IPS-20b (cell line): Measurements from ENCODE around the gene ESPNL.

Experiments used
- H3K27ac ChIP-seq: one replicate; pipeline ENCODE4 v1.5.1; 2013; ENCODE audit warnings: low read length
- H3K27me3 ChIP-seq: 2 replicates; pipeline ENCODE4 v1.6.1; 2013; ENCODE audit warnings: mild to moderate bottlenecking, low read length, inconsistent platforms; ENCODE audit not compliant: insufficient read depth
- H3K36me3 ChIP-seq: 2 replicates; pipeline ENCODE4 v1.6.1; 2013; ENCODE audit warnings: low read depth, mild to moderate bottlenecking, inconsistent platforms, low read length, moderate library complexity; ENCODE audit not compliant: insufficient read depth
- H3K4me1 ChIP-seq: 2 replicates; pipeline ENCODE4 v1.6.1; 2013; ENCODE audit warnings: mild to moderate bottlenecking, control low read depth, inconsistent platforms, low read length, moderate library complexity; ENCODE audit not compliant: insufficient read depth
- H3K4me3 ChIP-seq: 2 replicates; pipeline ENCODE4 v1.5.1; 2013; ENCODE audit warnings: mild to moderate bottlenecking, low read length, inconsistent platforms
- H3K9ac ChIP-seq: 2 replicates; pipeline ENCODE4 v1.6.1; 2013; ENCODE audit warnings: low read depth, mild to moderate bottlenecking, inconsistent platforms, low read length, moderate library complexity
- H3K9me3 ChIP-seq: 2 replicates; pipeline ENCODE4 v1.6.1; 2013; ENCODE audit warnings: mild to moderate bottlenecking, low read depth, low read length, inconsistent platforms; ENCODE audit not compliant: insufficient read depth

ESPNL gene

DNA sequence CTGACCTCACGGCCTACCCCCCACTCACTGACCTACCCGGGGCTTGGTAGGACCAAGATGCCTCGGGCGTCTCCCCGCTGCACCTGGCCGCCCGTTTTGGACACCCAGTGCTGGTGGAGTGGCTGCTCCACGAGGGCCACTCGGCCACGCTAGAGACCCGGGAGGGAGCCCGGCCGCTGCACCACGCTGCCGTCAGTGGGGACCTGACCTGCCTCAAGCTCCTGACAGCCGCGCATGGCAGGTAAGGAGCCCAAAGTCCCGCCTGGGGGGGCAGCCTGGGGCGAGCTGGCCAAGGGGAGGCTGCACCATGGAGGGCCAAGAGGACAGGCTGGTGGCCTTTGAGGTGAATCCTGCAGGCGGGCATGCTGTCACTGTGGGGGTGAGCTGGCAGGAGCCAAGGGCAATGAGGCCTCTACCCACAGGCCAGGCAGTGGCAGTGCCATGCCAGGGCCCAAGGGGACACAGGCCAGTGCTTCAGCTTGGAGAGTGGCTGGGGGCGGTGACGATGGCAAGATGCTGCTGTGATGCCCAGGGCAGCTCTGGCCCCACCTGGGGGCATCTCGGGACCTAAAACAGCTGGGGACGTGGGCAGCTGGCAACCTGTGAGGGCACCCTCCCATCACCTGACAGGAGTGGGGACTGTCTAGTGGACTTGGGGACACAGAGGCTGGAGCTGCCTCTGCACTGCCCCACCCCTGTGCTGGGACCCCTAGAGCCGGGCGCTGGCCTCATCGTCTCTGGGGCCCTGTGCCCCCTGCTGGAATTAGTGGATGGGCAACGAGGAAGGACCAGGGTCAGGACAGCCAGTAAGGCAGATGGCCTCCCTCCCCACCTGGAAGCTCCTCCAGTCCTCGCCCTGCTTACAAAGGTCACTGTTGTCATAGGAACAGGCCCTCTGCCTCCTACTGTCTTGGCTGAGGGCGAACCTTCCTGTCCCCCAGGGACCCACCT lies 2.0 kb downstream of the ESPNL start:
- Histone ChIP-seq H3K27me3 (no peaks in the 10 kb centered on the region), H3K9me3 (no peaks in the 10 kb centered on the region), H3K27ac (no peak overlapping the region), H3K36me3 (no peaks in the 10 kb centered on the region), H3K4me3 (no peak overlapping the region), H3K9ac (no peak overlapping the region), H3K4me1 (no peaks in the 10 kb centered on the region)

DNA sequence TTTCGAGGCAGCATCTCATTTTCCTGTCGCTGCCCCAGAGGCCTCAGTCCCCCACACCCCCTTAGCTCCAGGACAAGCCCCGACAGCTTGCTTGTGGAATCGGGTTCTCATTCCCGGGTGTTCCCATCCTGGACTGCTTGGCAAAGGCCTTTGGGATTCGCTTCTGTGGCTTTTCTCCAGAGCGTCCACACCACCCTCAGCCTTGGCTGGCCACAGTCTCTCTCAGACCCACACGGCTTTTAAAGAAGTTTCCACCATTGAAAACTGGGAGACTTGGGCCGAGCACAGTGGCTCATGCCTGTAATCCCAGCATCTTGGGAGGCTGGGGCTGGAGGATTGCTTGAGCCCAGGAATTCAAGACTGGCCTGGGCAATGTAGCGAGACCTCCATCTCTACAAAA lies 2.7 kb downstream of the ESPNL start:
- no peaks in the 10 kb centered on the region for H3K27me3 ChIP-seq
- H3K9me3 ChIP-seq: no peaks in the 10 kb centered on the region
- no peak overlapping the region for H3K9ac ChIP-seq
- H3K4me3 ChIP-seq: no peak overlapping the region
- H3K36me3 ChIP-seq: no peaks in the 10 kb centered on the region
- no peaks in the 10 kb centered on the region for H3K4me1 ChIP-seq
- no peak overlapping the region for H3K27ac ChIP-seq

DNA sequence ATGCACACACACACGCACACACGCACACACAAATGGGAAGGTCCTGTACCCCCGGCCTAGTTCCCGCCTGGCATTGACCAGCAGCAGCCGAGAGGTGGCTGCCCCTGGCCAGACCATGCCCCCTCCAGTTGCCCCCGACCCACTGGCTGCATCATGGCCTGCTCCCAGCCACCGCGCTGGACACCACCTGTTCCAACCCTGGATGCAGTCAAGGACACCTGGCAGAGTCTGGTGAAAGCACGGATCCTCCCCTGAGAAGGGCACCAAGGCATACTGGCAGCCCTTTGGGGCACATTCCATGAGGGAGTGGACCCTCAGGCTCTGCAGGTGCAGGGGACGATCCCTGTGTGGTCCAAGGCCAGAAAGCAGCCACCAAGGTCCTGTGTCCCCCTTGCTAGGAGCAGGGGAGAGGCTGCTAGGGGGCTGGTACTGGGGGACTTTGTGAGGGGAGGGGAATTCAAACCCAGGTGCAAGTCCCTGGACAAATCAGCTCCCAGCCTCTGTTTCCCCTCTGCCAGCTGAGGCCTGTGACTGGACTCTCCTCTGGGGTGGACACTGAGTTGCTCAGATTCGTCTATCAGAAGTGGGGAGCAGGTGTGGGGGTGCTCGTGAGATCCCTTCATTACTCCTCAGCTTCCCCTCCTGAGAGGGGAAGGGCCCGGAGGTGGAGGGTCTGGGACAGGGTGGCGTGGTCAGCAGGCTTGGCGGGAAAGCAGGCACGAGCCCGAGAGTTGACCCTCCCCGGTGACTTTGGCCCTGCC lies 3.5 kb downstream of the ESPNL start:
- Histone ChIP-seq H3K36me3 (no peaks in the 10 kb centered on the region), H3K4me1 (peaks cover 4% of the 10 kb centered on the region; the same call in 1 of the 2 replicates), H3K27ac (no peak overlapping the region), H3K4me3 (no peak overlapping the region), H3K9me3 (no peaks in the 10 kb centered on the region), H3K27me3 (no peaks in the 10 kb centered on the region), H3K9ac (no peak overlapping the region)

DNA sequence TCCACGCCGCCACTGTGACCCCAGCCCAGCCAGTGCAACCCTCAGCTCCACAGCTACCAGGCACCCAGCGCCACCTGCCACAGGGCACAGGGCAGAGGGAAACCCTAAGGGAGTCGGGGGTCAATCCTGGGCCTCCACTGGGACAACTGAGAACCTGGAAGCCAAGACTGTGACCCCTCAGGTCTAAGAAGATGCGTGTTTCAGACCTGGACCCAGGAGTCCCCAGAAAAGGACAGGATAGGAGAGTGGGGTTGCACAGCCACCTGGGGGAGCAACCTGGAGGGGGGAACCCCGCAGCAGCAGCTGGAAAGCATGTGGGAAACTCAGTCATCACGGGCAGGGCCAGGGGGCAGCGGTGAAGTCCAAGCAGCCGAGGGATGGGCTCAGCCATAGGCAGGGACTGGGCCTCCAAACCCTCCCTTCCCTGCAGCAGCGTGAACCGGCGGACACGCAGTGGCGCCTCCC lies 4.1 kb downstream of the ESPNL start:
- Histone ChIP-seq H3K36me3 (no peaks in the 10 kb centered on the region), H3K27me3 (no peaks in the 10 kb centered on the region), H3K9me3 (no peaks in the 10 kb centered on the region), H3K27ac (no peak overlapping the region), H3K9ac (no peak overlapping the region), H3K4me3 (no peak overlapping the region), H3K4me1 (peaks cover 4% of the 10 kb centered on the region; the same call in 1 of the 2 replicates)

DNA sequence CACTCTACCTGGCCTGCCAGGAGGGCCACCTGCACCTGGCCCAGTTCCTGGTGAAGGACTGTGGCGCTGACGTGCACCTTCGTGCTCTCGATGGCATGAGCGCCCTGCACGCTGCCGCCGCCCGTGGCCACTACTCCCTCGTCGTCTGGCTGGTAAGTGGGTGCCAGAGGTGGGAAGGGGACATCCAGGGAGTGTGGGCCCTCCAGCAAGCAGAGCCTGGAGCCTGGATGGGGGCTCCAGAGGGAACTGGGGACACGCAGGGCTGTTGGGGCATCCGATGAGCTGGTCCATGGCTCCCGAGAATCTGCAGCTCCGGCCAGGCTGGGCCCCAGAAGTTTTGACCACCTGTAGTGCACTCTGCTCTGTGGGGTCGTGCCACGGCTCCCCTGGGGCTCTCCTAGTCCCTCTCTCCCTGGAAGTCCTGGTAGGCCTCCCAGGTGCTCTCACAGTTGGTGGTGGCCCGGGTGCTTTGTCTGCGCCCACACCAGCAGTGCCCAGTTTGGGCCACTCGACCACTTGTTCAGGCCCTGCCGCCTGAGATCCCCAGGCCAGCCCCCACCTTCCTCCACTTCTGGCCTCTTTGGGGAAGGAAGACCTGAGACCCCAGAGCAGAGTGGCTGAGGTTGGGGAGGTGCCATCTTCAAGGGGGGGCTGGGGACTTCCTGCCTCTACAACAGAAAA lies 4.7 kb downstream of the ESPNL start:
- Histone ChIP-seq H3K9ac (no peak overlapping the region), H3K9me3 (no peaks in the 10 kb centered on the region), H3K36me3 (no peaks in the 10 kb centered on the region), H3K4me3 (no peak overlapping the region), H3K4me1 (peaks cover 4% of the 10 kb centered on the region; the same call in 1 of the 2 replicates), H3K27me3 (no peaks in the 10 kb centered on the region), H3K27ac (no peak overlapping the region)

DNA sequence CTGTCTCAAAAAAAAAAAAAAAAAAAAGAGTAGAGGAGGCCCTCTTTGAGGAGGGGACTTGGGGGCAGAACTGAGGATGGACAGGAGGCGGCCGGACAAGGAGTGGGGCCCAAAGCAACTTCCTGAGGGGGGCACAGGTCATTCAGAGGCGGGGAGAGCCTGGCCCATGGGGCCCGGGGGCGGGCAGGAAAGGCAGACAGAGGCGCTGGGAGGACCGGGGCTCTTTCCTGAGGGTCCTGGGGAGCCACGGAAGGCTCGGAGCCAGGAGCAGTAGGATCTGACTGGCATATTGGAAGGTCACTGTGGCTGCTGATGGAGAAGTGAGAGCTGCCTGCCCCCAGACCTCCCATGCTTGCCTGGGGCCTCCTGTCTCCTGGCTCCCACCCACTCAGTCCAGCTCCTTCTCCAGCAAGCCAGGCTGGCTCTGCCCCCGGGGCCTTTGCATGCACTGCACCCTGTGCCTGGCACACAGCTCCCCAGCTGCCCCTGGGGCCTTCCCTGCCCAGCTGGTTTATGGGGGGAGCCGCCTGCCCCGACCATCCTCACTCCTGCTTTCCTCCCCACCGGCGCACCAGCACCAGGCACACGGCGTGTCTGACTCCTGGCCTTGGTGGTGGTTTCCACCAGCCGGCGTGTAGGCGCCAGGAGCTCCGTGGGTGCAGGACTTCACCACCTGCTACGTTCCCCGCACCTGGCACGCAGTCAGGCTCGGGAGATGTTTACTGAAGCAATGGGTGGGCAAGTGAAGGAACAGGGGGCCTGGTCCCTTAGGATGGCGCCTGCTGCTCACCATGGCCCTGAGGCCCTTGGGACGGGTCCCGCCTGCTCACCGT lies 5.6 kb downstream of the ESPNL start:
- Histone ChIP-seq H3K9ac (no peak overlapping the region), H3K9me3 (no peaks in the 10 kb centered on the region), H3K27ac (no peak overlapping the region), H3K36me3 (no peaks in the 10 kb centered on the region), H3K4me3 (no peak overlapping the region), H3K27me3 (no peaks in the 10 kb centered on the region), H3K4me1 (peaks cover 4% of the 10 kb centered on the region; the same call in 1 of the 2 replicates)

DNA sequence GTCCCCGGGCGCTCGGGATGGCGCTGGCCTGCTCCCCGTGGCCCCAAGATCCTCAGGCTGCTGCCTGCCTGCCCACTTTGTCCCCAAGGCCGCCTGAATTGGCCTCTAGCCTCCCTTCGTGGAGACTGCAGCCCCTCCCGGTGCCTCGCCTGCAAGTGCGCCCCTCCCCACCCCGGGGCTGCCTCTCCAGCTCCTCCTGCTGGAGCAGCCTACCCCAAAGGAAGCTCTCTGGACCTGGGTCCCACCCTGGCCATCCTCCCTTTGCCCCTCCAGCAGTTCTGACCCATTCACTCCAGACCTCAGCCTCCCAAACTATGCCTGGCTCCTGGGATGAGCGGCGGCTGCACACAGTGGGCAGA lies 6.2 kb downstream of the ESPNL start:
- no peak overlapping the region for H3K27ac ChIP-seq
- no peak overlapping the region for H3K9ac ChIP-seq
- H3K36me3 ChIP-seq: no peaks in the 10 kb centered on the region
- no peak overlapping the region for H3K4me3 ChIP-seq
- no peaks in the 10 kb centered on the region for H3K27me3 ChIP-seq
- no peaks in the 10 kb centered on the region for H3K9me3 ChIP-seq
- peaks cover 4% of the 10 kb centered on the region; the same call in 1 of the 2 replicates for H3K4me1 ChIP-seq

DNA sequence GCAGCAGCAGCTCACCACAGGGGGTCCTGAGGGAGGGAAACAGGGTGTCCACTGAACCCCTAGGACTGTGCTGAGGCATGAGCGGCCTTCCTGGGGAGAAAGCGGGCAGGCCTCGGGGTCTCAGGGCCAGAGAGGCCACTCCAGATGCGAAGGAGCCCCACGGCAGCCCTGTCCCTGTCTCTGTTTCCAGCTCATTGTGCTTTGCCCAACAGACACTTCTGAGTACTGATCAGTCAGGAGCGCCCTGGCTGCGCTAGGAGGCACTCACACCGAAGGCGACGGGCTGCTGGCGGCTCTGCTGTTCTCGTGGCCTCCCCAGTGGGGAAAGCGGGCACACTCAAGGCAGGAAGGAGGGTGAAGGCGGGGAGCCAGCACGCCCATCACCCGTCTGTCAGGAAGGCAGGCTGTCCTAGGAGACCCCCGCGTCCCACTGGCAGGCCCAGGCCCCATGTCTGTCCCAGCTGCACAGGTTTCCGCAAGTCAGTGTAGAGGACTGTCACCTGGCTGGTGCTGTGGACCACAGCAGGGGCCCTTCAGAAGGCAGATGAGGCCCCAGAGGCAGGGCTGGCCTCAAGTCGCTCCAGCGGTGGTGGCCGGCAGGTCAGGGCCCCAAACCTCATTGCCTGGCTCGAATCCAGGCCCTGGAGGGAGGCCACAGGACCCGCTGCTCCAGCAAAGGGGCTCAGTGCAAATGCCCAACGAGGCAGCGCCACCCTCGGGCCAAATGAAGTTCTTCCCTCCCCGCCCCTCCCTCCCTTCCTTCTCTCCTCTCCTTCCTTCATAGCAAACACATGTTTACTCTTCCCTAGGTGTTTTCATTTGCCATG lies 6.8 kb downstream of the ESPNL start:
- no peak overlapping the region for H3K4me3 ChIP-seq
- no peaks in the 10 kb centered on the region for H3K9me3 ChIP-seq
- H3K9ac ChIP-seq: no peak overlapping the region
- H3K36me3 ChIP-seq: no peaks in the 10 kb centered on the region
- H3K27me3 ChIP-seq: no peaks in the 10 kb centered on the region
- no peak overlapping the region for H3K27ac ChIP-seq
- H3K4me1 ChIP-seq: peaks cover 4% of the 10 kb centered on the region; the same call in 1 of the 2 replicates

DNA sequence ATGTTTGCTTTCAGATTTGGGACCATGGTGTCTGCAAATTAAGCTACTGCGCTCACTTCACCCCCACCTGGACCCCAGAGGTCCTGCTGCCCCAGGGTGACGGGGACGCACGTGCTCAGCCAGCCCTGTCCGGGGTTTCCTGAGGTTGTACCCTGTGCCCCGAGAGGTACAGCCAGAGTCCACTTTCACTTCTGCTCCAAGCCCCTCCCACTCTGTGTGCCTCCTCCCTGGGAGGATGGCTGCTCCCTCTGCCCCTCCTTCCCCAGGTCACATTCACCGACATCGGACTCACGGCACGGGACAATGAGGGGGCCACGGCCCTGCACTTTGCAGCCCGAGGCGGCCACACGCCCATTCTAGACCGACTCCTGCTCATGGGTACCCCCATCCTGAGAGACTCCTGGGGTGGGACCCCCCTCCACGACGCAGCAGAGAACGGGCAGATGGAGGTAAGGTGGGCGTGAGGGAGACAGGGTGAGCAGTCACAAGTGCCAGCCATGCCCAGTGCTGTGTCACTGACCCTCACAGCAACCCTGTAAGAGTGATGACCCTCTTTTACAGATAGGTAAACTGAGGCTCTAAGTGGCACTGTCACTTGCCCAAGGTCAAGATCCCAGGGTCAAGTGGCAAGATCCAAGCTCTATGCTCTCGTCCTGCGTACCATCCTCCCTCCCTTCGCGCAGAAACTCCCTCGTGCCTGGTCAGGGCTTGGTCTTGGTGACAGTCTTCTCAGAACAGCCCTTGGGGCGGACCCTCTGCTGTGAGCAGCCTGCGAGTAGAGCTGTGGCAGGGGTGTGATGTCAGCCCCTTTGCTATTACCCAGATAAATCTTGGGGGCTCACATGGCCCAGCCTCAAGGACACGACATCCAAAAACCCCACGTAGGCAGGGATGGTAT lies 7.6 kb downstream of the ESPNL start:
- no peaks in the 10 kb centered on the region for H3K36me3 ChIP-seq
- H3K4me1 ChIP-seq: peaks cover 4% of the 10 kb centered on the region; the same call in 1 of the 2 replicates
- peaks cover 6% of the 10 kb centered on the region; the same call in 1 of the 2 replicates for H3K9me3 ChIP-seq
- no peak overlapping the region for H3K27ac ChIP-seq
- H3K9ac ChIP-seq: no peak overlapping the region
- H3K4me3 ChIP-seq: no peak overlapping the region
- no peaks in the 10 kb centered on the region for H3K27me3 ChIP-seq
